ENCODE measurements around the gene HS6ST3. TPM values are rescaled to one million over a fixed set of nuclear protein-coding genes. Genes with fewer than 3 reads are reported as not detected.

HS6ST3 gene
- total RNA-seq, 4 donors from 2014 or later: 0.08 to 0.47 (median 0.41) TPM

DNA sequence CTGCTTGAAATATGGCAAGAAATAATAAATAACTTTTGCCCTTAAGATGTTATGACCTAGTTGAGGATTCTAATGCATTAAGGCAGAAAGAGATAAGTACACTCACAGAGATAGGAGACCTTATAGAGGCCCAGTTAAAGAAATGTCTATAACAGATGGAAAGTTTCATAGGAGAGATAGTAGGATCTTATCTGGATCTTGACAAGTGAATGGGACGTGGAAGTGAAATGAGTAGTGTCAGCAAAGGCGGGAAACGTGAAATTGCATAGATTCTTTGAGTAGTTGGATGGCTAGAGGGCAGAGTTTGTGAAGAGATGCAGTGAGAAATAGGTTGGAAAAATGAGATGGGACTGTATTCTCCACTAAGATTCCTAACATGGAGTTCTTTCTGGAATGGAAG lies 71.2 kb downstream of the HS6ST3 start:
- Histone ChIP-seq H3K36me3 (no peaks in the 10 kb centered on the region), H3K4me3 (no peak overlapping the region), H3K4me1 (no peaks in the 10 kb centered on the region), H3K27ac (no peak overlapping the region), H3K9me3 (no peaks in the 10 kb centered on the region), H3K27me3 (no peaks in the 10 kb centered on the region)
- TF ChIP-seq, protein P1, sequence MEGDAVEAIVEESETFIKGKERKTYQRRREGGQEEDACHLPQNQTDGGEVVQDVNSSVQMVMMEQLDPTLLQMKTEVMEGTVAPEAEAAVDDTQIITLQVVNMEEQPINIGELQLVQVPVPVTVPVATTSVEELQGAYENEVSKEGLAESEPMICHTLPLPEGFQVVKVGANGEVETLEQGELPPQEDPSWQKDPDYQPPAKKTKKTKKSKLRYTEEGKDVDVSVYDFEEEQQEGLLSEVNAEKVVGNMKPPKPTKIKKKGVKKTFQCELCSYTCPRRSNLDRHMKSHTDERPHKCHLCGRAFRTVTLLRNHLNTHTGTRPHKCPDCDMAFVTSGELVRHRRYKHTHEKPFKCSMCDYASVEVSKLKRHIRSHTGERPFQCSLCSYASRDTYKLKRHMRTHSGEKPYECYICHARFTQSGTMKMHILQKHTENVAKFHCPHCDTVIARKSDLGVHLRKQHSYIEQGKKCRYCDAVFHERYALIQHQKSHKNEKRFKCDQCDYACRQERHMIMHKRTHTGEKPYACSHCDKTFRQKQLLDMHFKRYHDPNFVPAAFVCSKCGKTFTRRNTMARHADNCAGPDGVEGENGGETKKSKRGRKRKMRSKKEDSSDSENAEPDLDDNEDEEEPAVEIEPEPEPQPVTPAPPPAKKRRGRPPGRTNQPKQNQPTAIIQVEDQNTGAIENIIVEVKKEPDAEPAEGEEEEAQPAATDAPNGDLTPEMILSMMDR (IDR thresholded peaks at IDR 0.05): no peak
- WGBS: 58% methylated on average over 3 of the region's 3 CpGs
- DNase-seq (ENCODE audit: low spot score in 2 of 2): no peak

DNA sequence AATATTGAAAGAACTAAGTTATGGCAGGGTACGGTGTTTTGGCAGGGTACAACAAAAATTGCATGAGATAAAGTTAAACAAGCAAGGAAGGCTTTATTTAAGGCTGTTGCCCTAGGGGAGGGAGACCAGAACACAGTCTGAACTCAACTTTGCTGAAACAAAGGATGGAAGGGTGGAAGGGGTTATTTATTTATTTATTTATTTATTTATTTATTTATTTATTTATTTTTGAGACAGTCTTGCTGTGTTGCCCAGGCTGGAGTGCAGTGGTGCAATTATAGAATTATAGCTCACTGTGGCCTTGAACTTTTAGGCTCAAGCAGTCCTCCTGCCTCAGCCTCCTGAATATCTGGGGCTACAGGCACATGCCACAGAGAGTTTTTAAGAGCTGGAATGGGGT lies 75.9 kb downstream of the HS6ST3 start:
- no peaks in the 10 kb centered on the region for H3K36me3 ChIP-seq
- DNase-seq (ENCODE audit: low spot score in 2 of 2): no peak
- no peaks in the 10 kb centered on the region for H3K27me3 ChIP-seq
- H3K9me3 ChIP-seq: no peaks in the 10 kb centered on the region
- no peak overlapping the region for H3K4me3 ChIP-seq
- H3K4me1 ChIP-seq: no peaks in the 10 kb centered on the region
- TF ChIP-seq POLR2A (IDR thresholded peaks at IDR 0.05) (no peak), EP300 (IDR thresholded peaks at IDR 0.05) (no peak), POLR2AphosphoS5 (IDR thresholded peaks at IDR 0.05) (no peak)
- TF ChIP-seq, protein P1 (IDR thresholded peaks at IDR 0.05): no peak
- no peak overlapping the region for H3K27ac ChIP-seq
- WGBS: 92% methylated on average over 1 of the region's 1 CpG

DNA sequence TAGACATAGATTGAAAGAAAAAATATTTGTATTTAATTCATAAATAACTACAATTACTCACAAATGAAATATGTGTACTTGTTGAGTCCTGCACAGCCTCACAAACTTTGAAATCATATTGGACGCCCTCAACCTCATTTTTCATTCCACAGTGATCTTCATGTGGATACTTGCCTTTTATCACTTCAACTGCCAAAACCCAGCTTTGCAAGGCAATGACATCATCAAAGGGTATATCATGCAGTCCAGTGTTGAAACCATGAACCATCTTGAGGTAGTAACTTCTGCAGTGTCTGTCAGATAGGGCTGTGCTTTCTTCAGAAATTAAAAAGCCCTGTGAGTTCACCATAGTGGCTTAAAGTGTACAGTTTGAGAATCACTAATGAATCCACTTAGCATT lies 82.2 kb downstream of the HS6ST3 start:
- Histone ChIP-seq H3K36me3 (no peaks in the 10 kb centered on the region), H3K4me1 (no peaks in the 10 kb centered on the region), H3K9me3 (no peaks in the 10 kb centered on the region), H3K4me3 (no peak overlapping the region), H3K27ac (no peak overlapping the region), H3K27me3 (no peaks in the 10 kb centered on the region)
- no peak for DNase-seq (ENCODE audit: low spot score in 2 of 2)
- WGBS: 44% methylated on average over 1 of the region's 1 CpG
- TF ChIP-seq POLR2AphosphoS5 (IDR thresholded peaks at IDR 0.05) (no peak), POLR2A (IDR thresholded peaks at IDR 0.05) (no peak), EP300 (IDR thresholded peaks at IDR 0.05) (no peak)
- TF ChIP-seq, protein P1 (IDR thresholded peaks at IDR 0.05): no peak

DNA sequence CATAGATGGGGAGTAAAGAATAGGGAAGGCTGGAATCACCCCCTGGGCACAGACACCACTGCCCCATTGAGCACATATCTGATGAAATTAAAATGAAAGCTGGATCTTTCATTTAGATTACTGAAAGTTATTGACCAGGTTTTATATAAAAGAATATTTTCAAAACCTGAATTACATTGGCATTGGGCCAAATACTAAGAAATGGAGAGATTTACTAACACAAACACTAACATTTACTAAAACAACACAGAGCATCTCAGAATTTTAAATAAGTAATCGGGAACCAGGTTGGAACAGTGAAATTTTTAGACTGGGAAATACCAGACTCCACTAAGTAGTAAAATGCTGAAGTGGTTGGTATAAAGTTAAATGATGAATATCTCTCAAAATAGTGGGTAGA lies 88.9 kb downstream of the HS6ST3 start:
- Histone ChIP-seq H3K27ac (no peak overlapping the region), H3K9me3 (no peaks in the 10 kb centered on the region), H3K36me3 (no peaks in the 10 kb centered on the region), H3K4me1 (peaks cover 5% of the 10 kb centered on the region), H3K4me3 (no peak overlapping the region), H3K27me3 (no peaks in the 10 kb centered on the region)
- TF ChIP-seq POLR2A (IDR thresholded peaks at IDR 0.05): no peak
- no peak for DNase-seq (ENCODE audit: low spot score in 2 of 2)
- 97% methylated on average over 1 of the region's 1 CpG for WGBS

DNA sequence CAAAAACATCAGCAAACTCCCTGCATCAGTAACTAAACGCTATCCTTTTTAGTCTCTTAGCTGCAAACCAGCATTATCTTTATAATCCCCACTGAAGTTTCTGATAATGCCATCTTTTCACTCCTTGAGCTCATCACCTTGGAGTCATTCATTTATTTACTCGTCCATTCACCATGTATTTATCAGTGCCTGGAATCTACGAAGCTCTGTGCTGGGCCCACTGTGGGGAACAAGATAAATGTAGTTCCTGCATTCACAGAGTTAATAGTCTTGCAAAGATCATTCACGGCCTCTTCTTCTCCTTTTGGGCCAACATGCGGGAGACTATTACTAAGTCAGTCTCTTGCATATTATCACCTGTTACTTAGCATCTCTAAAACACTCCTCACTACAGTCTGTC lies 89.4 kb downstream of the HS6ST3 start:
- H3K4me3 ChIP-seq: no peak overlapping the region
- H3K4me1 ChIP-seq: peaks cover 5% of the 10 kb centered on the region
- H3K36me3 ChIP-seq: no peaks in the 10 kb centered on the region
- H3K9me3 ChIP-seq: no peaks in the 10 kb centered on the region
- no peak overlapping the region for H3K27ac ChIP-seq
- no peaks in the 10 kb centered on the region for H3K27me3 ChIP-seq
- 91% methylated on average over 5 of the region's 5 CpGs for WGBS
- DNase-seq (ENCODE audit: low spot score in 2 of 2): no peak
- TF ChIP-seq EP300 (IDR thresholded peaks at IDR 0.05) (no peak), POLR2AphosphoS5 (IDR thresholded peaks at IDR 0.05) (no peak), POLR2A (IDR thresholded peaks at IDR 0.05) (no peak)
- TF ChIP-seq, protein P1 (IDR thresholded peaks at IDR 0.05): no peak

DNA sequence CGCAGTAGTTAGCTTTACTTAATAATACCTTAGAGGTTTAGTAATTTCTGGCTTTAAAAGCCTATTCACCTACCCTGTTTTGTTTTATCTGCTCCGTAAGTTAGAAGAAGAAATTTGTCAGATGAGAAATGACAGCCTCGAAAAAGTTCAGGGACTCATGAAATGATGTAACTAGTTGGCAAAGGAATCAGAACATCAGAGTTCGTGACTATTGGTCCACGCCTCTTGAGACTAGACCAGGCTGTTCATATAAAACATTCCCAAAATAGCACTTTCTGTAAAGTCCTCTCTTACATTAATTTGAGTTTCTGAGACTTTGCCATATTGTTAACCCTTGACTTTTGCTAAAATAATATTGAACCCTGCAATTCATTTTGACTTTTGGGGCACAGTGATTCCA lies 92.0 kb downstream of the HS6ST3 start:
- WGBS: 38% methylated on average over 5 of the region's 5 CpGs
- no peaks in the 10 kb centered on the region for H3K36me3 ChIP-seq
- H3K27me3 ChIP-seq: no peaks in the 10 kb centered on the region
- H3K4me3 ChIP-seq: no peak overlapping the region
- peak overlapping the region; percentile 71 for H3K27ac ChIP-seq
- peaks cover 5% of the 10 kb centered on the region for H3K4me1 ChIP-seq
- TF ChIP-seq POLR2AphosphoS5 (IDR thresholded peaks at IDR 0.05): no peak
- no peak for TF ChIP-seq EP300 (IDR thresholded peaks at IDR 0.05)
- TF ChIP-seq POLR2A (IDR thresholded peaks at IDR 0.05): no peak
- TF ChIP-seq, protein P1 (IDR thresholded peaks at IDR 0.05): no peak
- H3K9me3 ChIP-seq: no peaks in the 10 kb centered on the region
- DNase-seq (ENCODE audit: low spot score in 2 of 2): no peak
